B cell (primary cell): ENCODE data around the gene MAML2. TPM values are rescaled to one million over a fixed set of nuclear protein-coding genes. Genes with fewer than 3 reads are reported as not detected.

Experiments used
- ATAC-seq: fragments of 200-7000 bp; cut with Tn5 transposase; one replicate; pipeline ENCODE4 v1.10.0; 2021; ENCODE audit warnings: low read depth, mild to moderate bottlenecking, moderate number of reproducible peaks, moderate library complexity
- CTCF ChIA-PET: fragments of 350-600 bp; sonication (Branson Sonifier 250); formaldehyde crosslinking; loops from one replicate; lab custom pipeline; 2021; ENCODE audit warnings: antibody characterized with exemption, inconsistent platforms; lab: Charles Lee
- POLR2A ChIA-PET: fragments of 350-600 bp; sonication (Branson Sonifier 250); formaldehyde crosslinking; loops from one replicate; lab custom pipeline; 2021; ENCODE audit warnings: antibody characterized with exemption; lab: Charles Lee
- DNase-seq: peaks from one replicate; pipeline ENCODE4 v3.0.0; 2013
- H2AFZ ChIP-seq: 2 replicates; pipeline ENCODE4 v1.6.1; 2012; ENCODE audit warnings: mild to moderate bottlenecking, low read depth, low read length; ENCODE audit not compliant: insufficient read depth, poor library complexity, severe bottlenecking
- H3K27ac ChIP-seq, 2 donors: 1 replicate in 1 of 2; 2 replicates in 1 of 2; pipeline ENCODE4 v1.5.1; 2012 to 2013; ENCODE audit warnings: low read length in 2 of 2, mild to moderate bottlenecking in 2 of 2, moderate library complexity in 1 of 2
- H3K27me3 ChIP-seq, 4 experiments: fragments of 200-600 bp in 1 of 4; sonication (generic) in 1 of 4; replicated peaks in 1 of 4; 1 replicate in 2 of 4; 2 replicates in 2 of 4; pipeline versions ENCODE4 v1.6.1 to v1.7.0; 2013 to 2016; ENCODE audit warnings: low read length in 3 of 4, mild to moderate bottlenecking in 2 of 4, mixed read lengths in 1 of 4, moderate library complexity in 1 of 4; ENCODE audit not compliant: insufficient read depth in 4 of 4, control insufficient read depth in 3 of 4; ENCODE audit errors: control extremely low read depth in 1 of 4
- H3K36me3 ChIP-seq, 2 experiments: replicated peaks in 1 of 2; 1 replicate in 1 of 2; 2 replicates in 1 of 2; pipeline versions ENCODE4 v1.6.1 to v1.7.1; 2013; ENCODE audit warnings: low read length in 1 of 2; ENCODE audit not compliant: insufficient read depth in 2 of 2, control insufficient read depth in 1 of 2; ENCODE audit errors: control extremely low read depth in 1 of 2, extremely low read depth in 1 of 2
- H3K4me1 ChIP-seq, 2 donors: fragments of 200-600 bp in 1 of 2; sonication (generic) in 1 of 2; 1 replicate in 1 of 2; 2 replicates in 1 of 2; pipeline versions ENCODE4 v1.5.1 to v1.6.1; 2013 to 2017; ENCODE audit warnings: low read length in 2 of 2; ENCODE audit not compliant: control insufficient read depth in 2 of 2, insufficient read depth in 2 of 2
- H3K4me2 ChIP-seq: replicated peaks from 2 replicates; pipeline ENCODE3; 2012; ENCODE audit warnings: mild to moderate bottlenecking, low read depth, low read length; ENCODE audit not compliant: poor library complexity, severe bottlenecking
- H3K4me3 ChIP-seq, 5 experiments: fragments of 200-600 bp in 1 of 5; sonication (generic) in 1 of 5; 1 replicate in 3 of 5; 2 replicates in 2 of 5; pipeline versions ENCODE4 v1.5.1 to v1.7.0; 2011 to 2016; ENCODE audit warnings: low read length in 4 of 5, mild to moderate bottlenecking in 4 of 5, low read depth in 2 of 5, control low read depth in 1 of 5, moderate library complexity in 1 of 5; ENCODE audit not compliant: insufficient read depth in 1 of 5; ENCODE audit errors: control extremely low read depth in 1 of 5, extremely low read depth in 1 of 5
- H3K79me2 ChIP-seq: fragments of 200-600 bp; sonication (generic); one replicate; pipeline ENCODE4 v1.6.0; 2016; ENCODE audit warnings: low read length; ENCODE audit not compliant: control insufficient read depth, insufficient read depth
- H3K9ac ChIP-seq: fragments of 200-600 bp; sonication (generic); 2 replicates; pipeline ENCODE4 v1.6.1; 2017; ENCODE audit warnings: mild to moderate bottlenecking, low read length, moderate library complexity
- H3K9me3 ChIP-seq, 3 donors: one replicate each; pipeline versions ENCODE4 v1.6.1 to v1.7.1; 2013; ENCODE audit warnings: low read length in 2 of 3; ENCODE audit not compliant: control insufficient read depth in 2 of 3, insufficient read depth in 1 of 3; ENCODE audit errors: control extremely low read depth in 1 of 3
- H4K20me1 ChIP-seq: 2 replicates; pipeline ENCODE4 v1.6.0; 2012; ENCODE audit warnings: mild to moderate bottlenecking, low read length; ENCODE audit not compliant: insufficient read depth, control insufficient read depth, poor library complexity, severe bottlenecking
- H3K27ac Mint-ChIP-seq: one replicate; pipeline ENCODE4 v1.8.0; 2021; ENCODE audit warnings: mixed read lengths
- H3K27me3 Mint-ChIP-seq: one replicate; pipeline ENCODE4 v1.8.0; 2021; ENCODE audit warnings: mixed read lengths
- H3K4me1 Mint-ChIP-seq: one replicate; pipeline ENCODE4 v1.8.0; 2021; ENCODE audit warnings: mixed read lengths
- H3K4me3 Mint-ChIP-seq: one replicate; pipeline ENCODE4 v1.8.0; 2021; ENCODE audit warnings: mixed read lengths
- H3K9me3 Mint-ChIP-seq: one replicate; pipeline ENCODE4 v1.8.0; 2022; ENCODE audit warnings: mixed read lengths; ENCODE audit not compliant: insufficient read depth
- EZH2 ChIP-seq: IDR thresholded peaks from 2 replicates; pipeline ENCODE4 v1.6.1; 2012; ENCODE audit warnings: borderline replicate concordance, low read depth, mild to moderate bottlenecking, moderate library complexity, low read length; ENCODE audit not compliant: insufficient read depth, poor library complexity, severe bottlenecking
- WGBS: methylation state at CpG from one replicate; pipeline ENCODE4 v1.1.5; 2013; ENCODE audit warnings: missing lambda C conversion rate; ENCODE audit not compliant: insufficient coverage; 5-methylcytosine and 5-hydroxymethylcytosine counted together
- intact Hi-C: fragments of 100-400 bp; cut with micrococcal nuclease; formaldehyde crosslinking; loops from one replicate; pipeline ENCODE4 v1.10.0; 2022
- polyA plus RNA-seq: library from polyadenylated mRNA; depleted of rRNA; stranded (reverse); fragments of >200 nt; gene quantifications from 2 replicates; pipeline ENCODE4 v1.2.3, GENCODE V29; 2012
- total RNA-seq, 2 donors: library from RNA; stranded (reverse); fragments of 120-200 nt in 1 of 2; gene quantifications; 1 replicate in 1 of 2; 2 replicates in 1 of 2; pipeline versions ENCODE4 v1.2.3 to v1.2.4, GENCODE V29; 2013 to 2022
- TF ChIP-seq, protein P1 (sequence below): fragments of 200-600 bp; IDR thresholded peaks from one replicate; pipeline ENCODE4 v1.8.0; 2022; ENCODE audit warnings: antibody characterized with exemption, mild to moderate bottlenecking

Gene MAML2
- total and polyA plus RNA-seq, 2 donors (not counting 1 experiment from before 2014, with no cell fraction given) = 10.7 to 26.4 TPM

DNA sequence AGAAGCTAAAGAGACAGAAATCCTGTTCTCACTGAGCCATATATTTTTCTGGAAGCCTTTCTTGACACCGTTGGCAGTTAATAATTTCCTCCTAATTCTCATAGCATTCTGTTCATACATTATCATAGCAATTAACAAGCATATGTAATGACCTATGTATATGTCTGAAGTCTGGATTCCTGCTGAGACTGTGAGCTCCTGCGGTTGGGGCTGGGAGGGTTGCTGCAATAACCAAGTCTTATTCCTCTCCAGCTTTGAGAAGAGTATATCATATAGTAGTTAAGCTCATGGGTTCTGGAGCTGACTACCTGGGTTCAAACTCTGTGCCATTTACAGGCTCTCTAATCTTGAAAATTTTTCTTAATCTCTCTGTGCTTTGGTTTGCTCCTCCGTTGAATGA is 175.2 kb downstream of the MAML2 start:
- no peaks in the 10 kb centered on the region for H3K27me3 ChIP-seq
- H3K27me3 Mint-ChIP-seq = no peaks in the 10 kb centered on the region
- H3K79me2 ChIP-seq = peaks cover 10% of the 10 kb centered on the region
- no peak overlapping the region for H3K4me3 ChIP-seq
- TF ChIP-seq, protein P1, sequence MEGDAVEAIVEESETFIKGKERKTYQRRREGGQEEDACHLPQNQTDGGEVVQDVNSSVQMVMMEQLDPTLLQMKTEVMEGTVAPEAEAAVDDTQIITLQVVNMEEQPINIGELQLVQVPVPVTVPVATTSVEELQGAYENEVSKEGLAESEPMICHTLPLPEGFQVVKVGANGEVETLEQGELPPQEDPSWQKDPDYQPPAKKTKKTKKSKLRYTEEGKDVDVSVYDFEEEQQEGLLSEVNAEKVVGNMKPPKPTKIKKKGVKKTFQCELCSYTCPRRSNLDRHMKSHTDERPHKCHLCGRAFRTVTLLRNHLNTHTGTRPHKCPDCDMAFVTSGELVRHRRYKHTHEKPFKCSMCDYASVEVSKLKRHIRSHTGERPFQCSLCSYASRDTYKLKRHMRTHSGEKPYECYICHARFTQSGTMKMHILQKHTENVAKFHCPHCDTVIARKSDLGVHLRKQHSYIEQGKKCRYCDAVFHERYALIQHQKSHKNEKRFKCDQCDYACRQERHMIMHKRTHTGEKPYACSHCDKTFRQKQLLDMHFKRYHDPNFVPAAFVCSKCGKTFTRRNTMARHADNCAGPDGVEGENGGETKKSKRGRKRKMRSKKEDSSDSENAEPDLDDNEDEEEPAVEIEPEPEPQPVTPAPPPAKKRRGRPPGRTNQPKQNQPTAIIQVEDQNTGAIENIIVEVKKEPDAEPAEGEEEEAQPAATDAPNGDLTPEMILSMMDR = no peak
- no peak for TF ChIP-seq EZH2
- H3K4me3 Mint-ChIP-seq = no peak overlapping the region
- POLR2A ChIA-PET = no interaction called here
- CTCF ChIA-PET = interaction anchor here (2.8 kb wide), 1 partner anchor 176 kb away, joined by 12 read pairs; the partner anchor contains the start of gene MAML2
- H2AFZ ChIP-seq = no peak overlapping the region
- H3K9me3 Mint-ChIP-seq = no peaks in the 10 kb centered on the region
- no peak overlapping the region for H3K27ac ChIP-seq
- DNase-seq (no peak), ATAC-seq (no peak)
- intact Hi-C loops = no loop called here
- no CpG with 5 or more reads among the region's 3 CpGs for WGBS
- no peak overlapping the region for H3K27ac Mint-ChIP-seq
- H3K4me2 ChIP-seq = no peak overlapping the region
- peaks cover 13% of the 10 kb centered on the region for H3K4me1 Mint-ChIP-seq
- no peaks in the 10 kb centered on the region for H4K20me1 ChIP-seq
- H3K36me3 ChIP-seq = no peaks in the 10 kb centered on the region
- no peak overlapping the region for H3K9ac ChIP-seq
- H3K9me3 ChIP-seq = no peaks in the 10 kb centered on the region
- peaks cover 0 to under 1% of the 10 kb centered on the region in 2 donors for H3K4me1 ChIP-seq

DNA sequence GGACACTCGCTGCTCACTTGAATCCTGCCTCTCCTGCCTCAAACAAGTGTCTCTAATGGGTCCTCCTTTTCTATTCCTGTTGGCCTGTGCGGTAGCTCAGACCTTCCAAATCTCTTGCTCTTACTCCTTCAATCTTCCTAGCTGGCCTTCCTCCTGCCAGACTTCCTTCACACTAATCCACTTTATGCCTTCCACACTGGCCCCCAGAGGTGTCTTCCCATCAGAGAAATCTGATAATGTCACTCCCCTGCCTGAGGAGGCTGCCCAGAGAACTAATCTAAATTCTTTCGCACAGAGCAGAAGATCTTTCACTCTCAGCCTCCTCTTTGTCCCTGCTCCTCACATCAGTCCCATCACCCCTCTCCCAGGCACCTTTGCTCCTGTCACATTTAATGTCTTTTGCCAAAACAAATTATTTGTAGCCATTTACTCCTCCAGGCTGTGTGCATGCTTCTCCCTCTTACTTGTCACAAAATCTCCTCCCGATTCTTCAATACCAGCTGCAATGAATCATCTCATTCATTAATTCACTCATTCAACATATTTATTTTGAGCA is 175.7 kb downstream of the MAML2 start:
- H2AFZ ChIP-seq = no peak overlapping the region
- no peak overlapping the region for H3K27ac ChIP-seq
- peaks cover 11% of the 10 kb centered on the region for H3K4me1 Mint-ChIP-seq
- DNase-seq (no peak), ATAC-seq (no peak)
- H3K4me2 ChIP-seq = no peak overlapping the region
- no peaks in the 10 kb centered on the region for H3K4me1 ChIP-seq
- H3K9me3 Mint-ChIP-seq = no peaks in the 10 kb centered on the region
- ChIA-PET CTCF (interaction anchor here (1.5 to 2.8 kb wide), 2 partner anchors 113 to 176 kb away, joined by 4 to 12 read pairs; partner anchors contain the start of gene MAML2), POLR2A (no interaction called here)
- H3K79me2 ChIP-seq = peaks cover 10% of the 10 kb centered on the region
- H3K27me3 Mint-ChIP-seq = no peaks in the 10 kb centered on the region
- H3K9me3 ChIP-seq = no peaks in the 10 kb centered on the region
- intact Hi-C loops = no loop called here
- WGBS = 94% methylated on average over 4 of the region's 4 CpGs
- TF ChIP-seq, protein P1 = no peak
- no peak for TF ChIP-seq EZH2
- H3K4me3 Mint-ChIP-seq = no peak overlapping the region
- H3K9ac ChIP-seq = no peak overlapping the region
- H3K27me3 ChIP-seq = no peaks in the 10 kb centered on the region
- H3K27ac Mint-ChIP-seq = no peak overlapping the region
- no peaks in the 10 kb centered on the region for H3K36me3 ChIP-seq
- no peak overlapping the region for H3K4me3 ChIP-seq
- H4K20me1 ChIP-seq = no peaks in the 10 kb centered on the region
